GM23338 (cell line): ENCODE measurements around the gene STOX2. TPM values are rescaled to one million over a fixed set of nuclear protein-coding genes. Genes with fewer than 3 reads are reported as not detected.

Experiments
- ATAC-seq: fragments of 200-7000 bp; cut with Tn5 transposase; 3 replicates; pipeline ENCODE4 v1.9.1; 2020
- DNase-seq: peaks from one replicate; pipeline ENCODE4 v3.0.0-alpha.2; 2015; ENCODE audit warnings: low spot score
- H2AFZ ChIP-seq: fragments of 200-600 bp; sonication (generic); 2 replicates; pipeline ENCODE4 v1.8.0; 2016; ENCODE audit warnings: antibody characterized with exemption, mild to moderate bottlenecking, moderate library complexity
- H3F3A ChIP-seq: fragments of 200-600 bp; sonication (generic); replicated peaks from 2 replicates; pipeline ENCODE4 v1.8.0; 2017; ENCODE audit warnings: antibody characterized with exemption, mixed run types, low read depth
- H3K27ac ChIP-seq: fragments of 200-600 bp; sonication (generic); 2 replicates; pipeline ENCODE4 v1.6.1; 2016; ENCODE audit warnings: low read depth
- H3K27me3 ChIP-seq: fragments of 200-600 bp; sonication (generic); 2 replicates; pipeline ENCODE4 v1.8.0; 2016; ENCODE audit warnings: mild to moderate bottlenecking, mixed run types, moderate library complexity; ENCODE audit not compliant: insufficient read depth
- H3K36me3 ChIP-seq: fragments of 200-600 bp; sonication (generic); 2 replicates; pipeline ENCODE4 v1.8.0; 2016; ENCODE audit warnings: mild to moderate bottlenecking; ENCODE audit not compliant: insufficient read depth
- H3K4me1 ChIP-seq: fragments of 200-600 bp; sonication (generic); 2 replicates; pipeline ENCODE4 v1.8.0; 2016; ENCODE audit warnings: mild to moderate bottlenecking, moderate library complexity; ENCODE audit not compliant: insufficient read depth
- H3K4me2 ChIP-seq: fragments of 200-600 bp; sonication (generic); 2 replicates; pipeline ENCODE4 v1.7.1; 2017; ENCODE audit warnings: mixed run types
- H3K4me3 ChIP-seq: fragments of 200-600 bp; sonication (generic); 2 replicates; pipeline ENCODE4 v1.6.1; 2016; ENCODE audit warnings: mixed run types
- H3K79me2 ChIP-seq: fragments of 200-600 bp; sonication (generic); replicated peaks from 2 replicates; pipeline ENCODE4 v1.8.0; 2017; ENCODE audit warnings: mild to moderate bottlenecking; ENCODE audit not compliant: insufficient read depth
- H3K9me2 ChIP-seq: fragments of 200-600 bp; sonication (generic); 2 replicates; pipeline ENCODE4 v1.8.0; 2017; ENCODE audit not compliant: insufficient read depth
- H4K20me1 ChIP-seq: fragments of 200-600 bp; sonication (generic); replicated peaks from 2 replicates; pipeline ENCODE4 v1.8.0; 2017; ENCODE audit warnings: mild to moderate bottlenecking; ENCODE audit not compliant: insufficient read depth
- H3K27ac Mint-ChIP-seq: 2 replicates; pipeline ENCODE4 v1.8.0; 2020; ENCODE audit warnings: inconsistent platforms, mild to moderate bottlenecking, moderate library complexity, mixed read lengths
- H3K27me3 Mint-ChIP-seq: 3 replicates; pipeline ENCODE4 v1.8.0; 2022; ENCODE audit warnings: low read depth, mild to moderate bottlenecking, moderate library complexity, mixed read lengths, inconsistent platforms; ENCODE audit not compliant: insufficient read depth, poor library complexity
- H3K36me3 Mint-ChIP-seq: 3 replicates; pipeline ENCODE4 v1.8.0; 2021; ENCODE audit warnings: low read depth, mild to moderate bottlenecking, inconsistent platforms, moderate library complexity, mixed read lengths
- H3K4me1 Mint-ChIP-seq: 3 replicates; pipeline ENCODE4 v1.8.0; 2020; ENCODE audit warnings: mild to moderate bottlenecking, inconsistent platforms, mixed read lengths
- H3K4me3 Mint-ChIP-seq: 3 replicates; pipeline ENCODE4 v1.8.0; 2021; ENCODE audit warnings: moderate library complexity, mild to moderate bottlenecking, inconsistent platforms, mixed read lengths
- H3K9me3 Mint-ChIP-seq: 3 replicates; pipeline ENCODE4 v1.8.0; 2020; ENCODE audit warnings: moderate library complexity, mild to moderate bottlenecking, inconsistent platforms, mixed read lengths
- CREB1 ChIP-seq: fragments of 250-450 bp; sonication (Bioruptor Pico); IDR thresholded peaks from 2 replicates; pipeline ENCODE4 v1.5.0; 2020; ENCODE audit warnings: low read depth, mild to moderate bottlenecking, moderate library complexity
- EZH2 ChIP-seq: fragments of 200-600 bp; sonication (generic); IDR thresholded peaks from one replicate; pipeline ENCODE4 v1.8.0; 2017; ENCODE audit warnings: antibody characterized with exemption, mild to moderate bottlenecking, low read depth; ENCODE audit not compliant: unreplicated experiment
- EZH2phosphoT487 ChIP-seq: fragments of 200-600 bp; sonication (generic); IDR thresholded peaks from one replicate; pipeline ENCODE4 v1.8.1; 2018; ENCODE audit warnings: antibody characterized with exemption; ENCODE audit not compliant: unreplicated experiment
- JUNB ChIP-seq: IDR thresholded peaks from one replicate; pipeline ENCODE4 v1.6.1; 2016; ENCODE audit warnings: antibody characterized with exemption; ENCODE audit not compliant: unreplicated experiment
- NANOG ChIP-seq: IDR thresholded peaks from 2 replicates; pipeline ENCODE4 v1.6.1; 2016; ENCODE audit warnings: antibody characterized with exemption, borderline replicate concordance
- POLR2AphosphoS5 ChIP-seq: IDR thresholded peaks from 2 replicates; pipeline ENCODE4 v1.6.1; 2016; ENCODE audit warnings: antibody characterized with exemption, low read depth
- STAT1 ChIP-seq: IDR thresholded peaks from one replicate; pipeline ENCODE4 v1.6.1; 2016; ENCODE audit warnings: antibody characterized with exemption; ENCODE audit not compliant: unreplicated experiment
- ZNF114 ChIP-seq: fragments of 250-450 bp; sonication (Bioruptor Pico); IDR thresholded peaks from 2 replicates; pipeline ENCODE4 v1.5.0; 2020; ENCODE audit warnings: mild to moderate bottlenecking, moderate library complexity
- ZNF331 ChIP-seq: fragments of 250-450 bp; sonication (Bioruptor Pico); IDR thresholded peaks from 2 replicates; pipeline ENCODE4 v1.5.0; 2020; ENCODE audit warnings: low read depth, mild to moderate bottlenecking, moderate library complexity
- polyA plus RNA-seq: library from polyadenylated mRNA; unstranded; fragments of >200 nt; fragmentation: Nextera tagmentation; extraction: Ambion mirVana; gene quantifications from 2 replicates; pipeline ENCODE4 v1.2.1, GENCODE V29; 2016
- total RNA-seq: library from RNA; depleted of rRNA; stranded (reverse); fragments of >200 nt; shearing (Covaris generic); gene quantifications from 2 replicates; pipeline ENCODE4 v1.2.3, GENCODE V29; 2014
- TF ChIP-seq, protein P1 (sequence below), 2 experiments: fragments of 200-600 bp in 1 of 2; sonication (generic) in 1 of 2; conservative IDR thresholded peaks; 2 replicates each; pipeline versions ENCODE4 v1.5.1 to v1.6.1; 2016 to 2017; ENCODE audit warnings: antibody characterized with exemption in 2 of 2, low read depth in 2 of 2, mild to moderate bottlenecking in 2 of 2, moderate library complexity in 1 of 2
- TF ChIP-seq, protein P2 (sequence below): IDR thresholded peaks from one replicate; pipeline ENCODE4 v1.6.1; 2018; ENCODE audit warnings: antibody characterized with exemption; ENCODE audit not compliant: unreplicated experiment
- TF ChIP-seq, protein P3 (sequence below): fragments of 250-450 bp; sonication (Bioruptor Pico); IDR thresholded peaks from 2 replicates; pipeline ENCODE4 v1.5.0; 2020; ENCODE audit warnings: mild to moderate bottlenecking, moderate library complexity

The STOX2 gene
- total and polyA plus RNA-seq, 2 experiments from 2014 or later, result 19.8 to 20.6 TPM

DNA sequence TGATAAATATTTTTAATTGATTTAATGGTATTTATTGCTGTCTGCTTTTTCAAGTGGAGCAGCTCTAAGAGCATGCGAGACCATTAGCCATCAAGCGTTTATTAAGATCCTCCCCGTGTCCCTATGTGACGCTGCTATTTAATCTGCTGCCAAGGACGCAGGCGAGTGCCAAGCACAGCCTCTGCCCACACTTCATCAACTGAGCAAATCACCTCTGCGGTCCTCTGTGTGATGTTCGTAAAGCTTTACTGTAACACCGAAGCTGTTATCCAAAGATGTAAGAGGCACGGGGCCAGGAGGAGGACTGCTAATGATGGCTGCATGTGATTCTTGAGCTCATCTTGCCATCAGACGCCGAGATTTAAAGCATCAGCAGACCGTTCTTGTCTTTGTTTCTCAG lies 79.5 kb downstream of the STOX2 start (continued):
- TF ChIP-seq, protein P1, sequence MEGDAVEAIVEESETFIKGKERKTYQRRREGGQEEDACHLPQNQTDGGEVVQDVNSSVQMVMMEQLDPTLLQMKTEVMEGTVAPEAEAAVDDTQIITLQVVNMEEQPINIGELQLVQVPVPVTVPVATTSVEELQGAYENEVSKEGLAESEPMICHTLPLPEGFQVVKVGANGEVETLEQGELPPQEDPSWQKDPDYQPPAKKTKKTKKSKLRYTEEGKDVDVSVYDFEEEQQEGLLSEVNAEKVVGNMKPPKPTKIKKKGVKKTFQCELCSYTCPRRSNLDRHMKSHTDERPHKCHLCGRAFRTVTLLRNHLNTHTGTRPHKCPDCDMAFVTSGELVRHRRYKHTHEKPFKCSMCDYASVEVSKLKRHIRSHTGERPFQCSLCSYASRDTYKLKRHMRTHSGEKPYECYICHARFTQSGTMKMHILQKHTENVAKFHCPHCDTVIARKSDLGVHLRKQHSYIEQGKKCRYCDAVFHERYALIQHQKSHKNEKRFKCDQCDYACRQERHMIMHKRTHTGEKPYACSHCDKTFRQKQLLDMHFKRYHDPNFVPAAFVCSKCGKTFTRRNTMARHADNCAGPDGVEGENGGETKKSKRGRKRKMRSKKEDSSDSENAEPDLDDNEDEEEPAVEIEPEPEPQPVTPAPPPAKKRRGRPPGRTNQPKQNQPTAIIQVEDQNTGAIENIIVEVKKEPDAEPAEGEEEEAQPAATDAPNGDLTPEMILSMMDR (conservative IDR thresholded peaks at IDR 0.05; ENCODE audit: low read depth in 2 of 2), result no peak

DNA sequence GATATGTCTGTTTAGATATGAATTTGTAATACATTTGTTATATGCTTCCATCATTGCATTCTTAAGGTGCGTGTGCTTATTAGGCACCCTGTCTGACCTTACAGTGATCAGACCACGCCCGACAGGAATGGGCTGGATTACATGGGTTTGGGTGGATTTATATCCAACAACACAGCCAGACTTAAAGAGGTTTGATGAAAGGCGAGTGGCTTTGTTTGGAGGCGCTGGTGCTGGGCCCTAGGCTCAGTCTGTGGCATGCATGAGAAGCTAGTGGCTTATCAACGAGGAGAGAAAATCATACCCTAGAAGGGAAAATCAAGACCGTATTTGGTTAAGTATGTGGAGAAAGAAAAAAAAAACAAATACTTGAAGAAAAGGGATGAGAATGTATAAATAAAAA lies 80.7 kb downstream of the STOX2 start:
- DNase-seq, result no peak
- no peak overlapping the region for H3K4me2 ChIP-seq
- no peaks in the 10 kb centered on the region; the same call in 1 of the 2 replicates for H4K20me1 ChIP-seq
- H3K36me3 ChIP-seq, result no peaks in the 10 kb centered on the region
- no peaks in the 10 kb centered on the region for H3K36me3 Mint-ChIP-seq
- H3K4me1 ChIP-seq, result peaks cover 26% of the 10 kb centered on the region
- H3K27ac ChIP-seq, result 0 out of 2 replicates have a peak overlapping the region, but pooled peaks have one; percentile 50
- H3K9me2 ChIP-seq, result no peaks in the 10 kb centered on the region
- H3K4me1 Mint-ChIP-seq, result no peaks in the 10 kb centered on the region; the same call in none of the 3 replicates
- no peak overlapping the region for H3K27ac Mint-ChIP-seq
- H2AFZ ChIP-seq, result no peak overlapping the region
- H3K4me3 ChIP-seq, result no peak overlapping the region
- no peaks in the 10 kb centered on the region for H3K27me3 ChIP-seq
- H3K4me3 Mint-ChIP-seq, result no peak overlapping the region
- H3K79me2 ChIP-seq, result peaks cover 43% of the 10 kb centered on the region
- H3K9me3 Mint-ChIP-seq, result no peaks in the 10 kb centered on the region
- H3K27me3 Mint-ChIP-seq, result peaks cover 5% of the 10 kb centered on the region
- ATAC-seq, result no peak
- no peaks in the 10 kb centered on the region for H3F3A ChIP-seq
- TF ChIP-seq JUNB (no peak), EZH2 (no peak), CREB1 (CRISPR knock-in tag) (no peak), ZNF114 (CRISPR knock-in tag) (no peak), STAT1 (no peak), ZNF331 (CRISPR knock-in tag) (no peak), POLR2AphosphoS5 (no peak), NANOG (no peak), EZH2phosphoT487 (no peak)
- TF ChIP-seq, protein P1 (conservative IDR thresholded peaks at IDR 0.05; ENCODE audit: low read depth in 2 of 2), result no peak
- TF ChIP-seq, protein P2, sequence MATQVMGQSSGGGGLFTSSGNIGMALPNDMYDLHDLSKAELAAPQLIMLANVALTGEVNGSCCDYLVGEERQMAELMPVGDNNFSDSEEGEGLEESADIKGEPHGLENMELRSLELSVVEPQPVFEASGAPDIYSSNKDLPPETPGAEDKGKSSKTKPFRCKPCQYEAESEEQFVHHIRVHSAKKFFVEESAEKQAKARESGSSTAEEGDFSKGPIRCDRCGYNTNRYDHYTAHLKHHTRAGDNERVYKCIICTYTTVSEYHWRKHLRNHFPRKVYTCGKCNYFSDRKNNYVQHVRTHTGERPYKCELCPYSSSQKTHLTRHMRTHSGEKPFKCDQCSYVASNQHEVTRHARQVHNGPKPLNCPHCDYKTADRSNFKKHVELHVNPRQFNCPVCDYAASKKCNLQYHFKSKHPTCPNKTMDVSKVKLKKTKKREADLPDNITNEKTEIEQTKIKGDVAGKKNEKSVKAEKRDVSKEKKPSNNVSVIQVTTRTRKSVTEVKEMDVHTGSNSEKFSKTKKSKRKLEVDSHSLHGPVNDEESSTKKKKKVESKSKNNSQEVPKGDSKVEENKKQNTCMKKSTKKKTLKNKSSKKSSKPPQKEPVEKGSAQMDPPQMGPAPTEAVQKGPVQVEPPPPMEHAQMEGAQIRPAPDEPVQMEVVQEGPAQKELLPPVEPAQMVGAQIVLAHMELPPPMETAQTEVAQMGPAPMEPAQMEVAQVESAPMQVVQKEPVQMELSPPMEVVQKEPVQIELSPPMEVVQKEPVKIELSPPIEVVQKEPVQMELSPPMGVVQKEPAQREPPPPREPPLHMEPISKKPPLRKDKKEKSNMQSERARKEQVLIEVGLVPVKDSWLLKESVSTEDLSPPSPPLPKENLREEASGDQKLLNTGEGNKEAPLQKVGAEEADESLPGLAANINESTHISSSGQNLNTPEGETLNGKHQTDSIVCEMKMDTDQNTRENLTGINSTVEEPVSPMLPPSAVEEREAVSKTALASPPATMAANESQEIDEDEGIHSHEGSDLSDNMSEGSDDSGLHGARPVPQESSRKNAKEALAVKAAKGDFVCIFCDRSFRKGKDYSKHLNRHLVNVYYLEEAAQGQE, result no peak
- TF ChIP-seq, protein P3, sequence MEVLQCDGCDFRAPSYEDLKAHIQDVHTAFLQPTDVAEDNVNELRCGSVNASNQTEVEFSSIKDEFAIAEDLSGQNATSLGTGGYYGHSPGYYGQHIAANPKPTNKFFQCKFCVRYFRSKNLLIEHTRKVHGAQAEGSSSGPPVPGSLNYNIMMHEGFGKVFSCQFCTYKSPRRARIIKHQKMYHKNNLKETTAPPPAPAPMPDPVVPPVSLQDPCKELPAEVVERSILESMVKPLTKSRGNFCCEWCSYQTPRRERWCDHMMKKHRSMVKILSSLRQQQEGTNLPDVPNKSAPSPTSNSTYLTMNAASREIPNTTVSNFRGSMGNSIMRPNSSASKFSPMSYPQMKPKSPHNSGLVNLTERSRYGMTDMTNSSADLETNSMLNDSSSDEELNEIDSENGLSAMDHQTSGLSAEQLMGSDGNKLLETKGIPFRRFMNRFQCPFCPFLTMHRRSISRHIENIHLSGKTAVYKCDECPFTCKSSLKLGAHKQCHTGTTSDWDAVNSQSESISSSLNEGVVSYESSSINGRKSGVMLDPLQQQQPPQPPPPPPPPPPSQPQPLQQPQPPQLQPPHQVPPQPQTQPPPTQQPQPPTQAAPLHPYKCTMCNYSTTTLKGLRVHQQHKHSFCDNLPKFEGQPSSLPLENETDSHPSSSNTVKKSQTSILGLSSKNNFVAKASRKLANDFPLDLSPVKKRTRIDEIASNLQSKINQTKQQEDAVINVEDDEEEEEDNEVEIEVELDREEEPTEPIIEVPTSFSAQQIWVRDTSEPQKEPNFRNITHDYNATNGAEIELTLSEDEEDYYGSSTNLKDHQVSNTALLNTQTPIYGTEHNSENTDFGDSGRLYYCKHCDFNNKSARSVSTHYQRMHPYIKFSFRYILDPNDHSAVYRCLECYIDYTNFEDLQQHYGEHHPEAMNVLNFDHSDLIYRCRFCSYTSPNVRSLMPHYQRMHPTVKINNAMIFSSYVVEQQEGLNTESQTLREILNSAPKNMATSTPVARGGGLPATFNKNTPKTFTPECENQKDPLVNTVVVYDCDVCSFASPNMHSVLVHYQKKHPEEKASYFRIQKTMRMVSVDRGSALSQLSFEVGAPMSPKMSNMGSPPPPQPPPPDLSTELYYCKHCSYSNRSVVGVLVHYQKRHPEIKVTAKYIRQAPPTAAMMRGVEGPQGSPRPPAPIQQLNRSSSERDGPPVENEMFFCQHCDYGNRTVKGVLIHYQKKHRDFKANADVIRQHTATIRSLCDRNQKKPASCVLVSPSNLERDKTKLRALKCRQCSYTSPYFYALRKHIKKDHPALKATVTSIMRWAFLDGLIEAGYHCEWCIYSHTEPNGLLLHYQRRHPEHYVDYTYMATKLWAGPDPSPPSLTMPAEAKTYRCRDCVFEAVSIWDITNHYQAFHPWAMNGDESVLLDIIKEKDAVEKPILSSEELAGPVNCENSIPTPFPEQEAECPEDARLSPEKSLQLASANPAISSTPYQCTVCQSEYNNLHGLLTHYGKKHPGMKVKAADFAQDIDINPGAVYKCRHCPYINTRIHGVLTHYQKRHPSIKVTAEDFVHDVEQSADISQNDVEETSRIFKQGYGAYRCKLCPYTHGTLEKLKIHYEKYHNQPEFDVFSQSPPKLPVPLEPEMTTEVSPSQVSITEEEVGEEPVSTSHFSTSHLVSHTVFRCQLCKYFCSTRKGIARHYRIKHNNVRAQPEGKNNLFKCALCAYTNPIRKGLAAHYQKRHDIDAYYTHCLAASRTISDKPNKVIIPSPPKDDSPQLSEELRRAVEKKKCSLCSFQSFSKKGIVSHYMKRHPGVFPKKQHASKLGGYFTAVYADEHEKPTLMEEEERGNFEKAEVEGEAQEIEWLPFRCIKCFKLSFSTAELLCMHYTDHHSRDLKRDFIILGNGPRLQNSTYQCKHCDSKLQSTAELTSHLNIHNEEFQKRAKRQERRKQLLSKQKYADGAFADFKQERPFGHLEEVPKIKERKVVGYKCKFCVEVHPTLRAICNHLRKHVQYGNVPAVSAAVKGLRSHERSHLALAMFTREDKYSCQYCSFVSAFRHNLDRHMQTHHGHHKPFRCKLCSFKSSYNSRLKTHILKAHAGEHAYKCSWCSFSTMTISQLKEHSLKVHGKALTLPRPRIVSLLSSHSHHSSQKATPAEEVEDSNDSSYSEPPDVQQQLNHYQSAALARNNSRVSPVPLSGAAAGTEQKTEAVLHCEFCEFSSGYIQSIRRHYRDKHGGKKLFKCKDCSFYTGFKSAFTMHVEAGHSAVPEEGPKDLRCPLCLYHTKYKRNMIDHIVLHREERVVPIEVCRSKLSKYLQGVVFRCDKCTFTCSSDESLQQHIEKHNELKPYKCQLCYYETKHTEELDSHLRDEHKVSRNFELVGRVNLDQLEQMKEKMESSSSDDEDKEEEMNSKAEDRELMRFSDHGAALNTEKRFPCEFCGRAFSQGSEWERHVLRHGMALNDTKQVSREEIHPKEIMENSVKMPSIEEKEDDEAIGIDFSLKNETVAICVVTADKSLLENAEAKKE (CRISPR knock-in tag), result no peak
